ENCODE results near the gene ACE. TPM values are rescaled to one million over a fixed set of nuclear protein-coding genes. Genes with fewer than 3 reads are reported as not detected.

The ACE gene
- 1.6 TPM for polyA plus RNA-seq (2013, experiment 1 of 2; ENCODE audit: insufficient read length)
- 2.1 TPM for polyA plus RNA-seq (2013, experiment 2 of 2; ENCODE audit: insufficient read length)

DNA sequence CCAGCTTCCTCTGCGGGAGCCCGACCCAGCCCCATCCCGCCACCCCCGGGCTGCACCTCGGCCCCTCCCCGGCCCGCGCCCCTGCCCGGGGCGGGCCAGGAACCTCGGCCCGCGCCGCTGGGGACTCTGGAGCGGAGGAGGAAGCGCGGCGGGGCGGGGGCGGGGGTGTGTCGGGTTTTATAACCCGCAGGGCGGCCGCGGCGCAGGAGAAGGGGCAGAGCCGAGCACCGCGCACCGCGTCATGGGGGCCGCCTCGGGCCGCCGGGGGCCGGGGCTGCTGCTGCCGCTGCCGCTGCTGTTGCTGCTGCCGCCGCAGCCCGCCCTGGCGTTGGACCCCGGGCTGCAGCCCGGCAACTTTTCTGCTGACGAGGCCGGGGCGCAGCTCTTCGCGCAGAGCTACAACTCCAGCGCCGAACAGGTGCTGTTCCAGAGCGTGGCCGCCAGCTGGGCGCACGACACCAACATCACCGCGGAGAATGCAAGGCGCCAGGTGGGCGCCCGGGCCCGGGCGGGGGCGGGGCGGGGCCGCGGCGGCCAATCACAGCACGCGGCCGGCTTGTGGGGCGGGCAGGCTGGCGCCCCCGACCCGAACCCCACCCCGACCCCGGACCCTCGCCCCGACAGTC, at the start of gene ACE:
TSS of gene ACE (plus strand) at position 208 of the 626 bp plus-strand sequence. CDS start at position 242, 34 bp downstream.
- DNase-seq: peak; percentile 7

DNA sequence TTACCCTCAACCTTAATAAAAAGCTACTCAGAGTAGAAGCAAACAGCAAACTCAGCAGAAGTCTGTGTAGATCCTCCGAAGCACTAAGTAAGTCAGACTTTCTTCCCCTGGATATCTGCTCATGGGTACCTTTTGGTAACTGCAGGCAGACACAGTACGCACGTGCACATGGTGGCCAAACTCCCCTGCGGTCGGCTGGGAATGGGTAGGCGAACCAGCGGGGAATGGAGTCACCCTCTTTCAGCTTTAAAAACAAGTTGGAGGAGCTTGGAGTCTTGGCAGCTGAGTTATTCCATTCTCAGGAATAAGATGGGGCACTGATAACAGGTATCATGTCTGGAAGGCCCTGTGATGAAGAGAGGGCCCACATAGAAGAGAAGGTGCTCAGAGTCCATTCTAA, 47.1 kb upstream of the ACE start:
- no peak for DNase-seq

DNA sequence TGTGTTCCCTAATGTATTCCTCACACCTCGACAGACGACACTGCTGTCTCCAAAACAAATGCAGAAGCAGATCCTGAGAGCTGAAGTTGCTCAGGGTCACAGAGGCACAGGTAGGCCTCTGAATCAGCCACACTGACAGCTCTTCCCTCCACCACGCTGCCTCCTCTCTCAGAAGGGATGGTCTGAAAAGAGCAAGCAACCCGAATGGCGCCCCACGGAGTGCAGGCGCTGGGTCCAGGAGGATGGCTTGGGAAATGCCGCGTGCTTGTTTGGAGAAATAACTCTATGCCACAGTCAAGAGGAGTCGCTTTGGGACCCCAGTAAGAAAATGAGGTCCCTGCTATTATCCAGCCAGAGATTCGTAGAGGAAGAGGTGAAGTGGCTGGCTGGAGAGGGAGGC, 46.6 kb upstream of the ACE start:
- no peak for DNase-seq

DNA sequence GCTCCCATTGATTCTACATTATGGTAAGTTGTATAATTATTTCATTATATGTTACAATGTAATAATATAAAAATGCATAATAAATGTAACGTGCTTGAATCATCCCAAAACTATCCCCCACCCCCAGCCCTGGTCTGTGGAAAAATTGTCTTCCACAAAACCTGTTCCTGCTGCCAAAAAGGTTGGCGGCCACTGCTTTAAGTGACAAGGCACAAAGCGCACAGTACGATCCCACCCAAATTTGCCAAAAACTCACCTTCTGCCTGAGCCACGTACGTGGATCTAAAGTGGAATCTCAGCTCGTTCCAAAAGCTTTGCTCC, 45.3 kb upstream of the ACE start:
- DNase-seq: no peak

DNA sequence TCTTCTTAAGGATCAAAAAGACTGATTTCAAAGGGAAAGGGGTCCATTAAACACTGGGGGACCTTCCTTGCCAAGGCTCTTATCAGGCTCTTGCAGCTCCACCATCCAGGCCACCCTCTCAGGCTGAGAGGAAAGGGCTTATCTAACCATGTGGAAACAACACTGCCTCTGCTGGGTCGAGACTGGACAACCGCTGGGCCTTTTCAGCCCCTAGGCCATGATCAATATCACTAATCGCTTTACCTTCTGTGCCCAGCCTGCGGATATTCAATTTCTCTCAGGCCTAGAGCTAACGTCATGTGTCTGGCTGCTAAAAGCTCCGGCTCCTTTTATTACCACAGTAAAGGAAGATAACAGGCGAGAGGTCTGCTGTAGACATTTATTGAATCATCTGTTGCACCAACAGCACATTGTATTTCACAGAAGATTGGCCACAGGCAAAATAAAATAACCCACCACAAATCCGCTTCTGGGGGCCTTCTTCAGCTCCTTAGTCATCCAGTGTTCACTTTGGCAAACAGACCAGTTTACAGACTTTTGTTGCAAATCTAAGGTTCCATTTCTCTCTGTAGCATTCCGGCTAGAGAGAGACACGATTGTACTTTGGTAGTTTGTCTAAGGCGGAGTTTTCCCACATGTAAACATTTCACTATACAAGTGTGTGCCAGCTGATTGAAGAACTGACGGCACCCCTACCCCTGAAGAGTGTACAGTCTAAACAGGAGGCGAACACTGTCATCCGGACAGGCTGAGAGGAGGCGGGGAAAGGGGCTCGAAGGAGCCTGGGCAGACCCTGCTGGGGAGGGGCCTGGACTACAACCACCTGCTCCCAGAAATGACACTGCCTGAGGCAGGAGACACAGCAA, 44.7 kb upstream of the ACE start:
- peak; percentile 66 for DNase-seq

DNA sequence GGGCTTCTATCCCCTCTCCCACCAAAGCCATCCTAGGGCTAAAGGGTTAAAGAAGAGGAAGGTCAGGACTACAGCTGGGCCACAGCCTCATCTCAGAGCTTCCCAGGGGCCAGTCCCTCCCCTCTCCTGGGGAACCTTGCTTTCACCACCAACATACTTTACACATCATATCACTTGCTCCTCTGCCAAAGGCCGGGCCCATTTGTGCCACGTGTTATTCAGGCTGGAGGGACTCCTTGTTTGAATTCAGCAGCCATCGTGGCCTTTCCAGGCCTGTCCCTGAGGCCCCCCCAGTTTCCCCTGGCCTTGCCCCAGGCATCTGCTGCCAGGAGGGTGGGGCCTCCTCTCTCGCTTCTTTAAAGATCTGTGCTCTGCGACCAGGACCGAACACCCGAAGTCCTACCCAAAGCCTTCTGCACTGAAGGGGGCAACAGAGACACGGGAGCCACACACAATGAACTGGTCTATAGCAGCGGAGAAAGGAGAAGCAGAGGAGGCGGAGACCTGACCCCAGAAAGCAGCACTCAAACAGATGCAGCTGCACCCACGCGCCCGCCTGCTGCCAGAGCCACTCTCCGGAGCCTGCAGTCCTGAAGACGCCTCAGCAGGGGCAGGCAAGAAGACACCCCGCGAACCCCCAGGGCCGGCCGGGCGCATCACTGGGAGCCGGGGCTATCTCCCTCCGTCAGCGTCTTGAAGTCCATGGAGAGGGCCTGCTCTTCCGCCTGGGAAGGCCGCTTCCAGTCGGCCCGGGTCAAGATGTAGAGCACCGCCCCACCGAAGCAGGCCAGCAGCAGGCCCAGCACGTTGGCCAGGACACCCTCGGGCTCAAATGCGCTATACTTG, 42.9 kb upstream of the ACE start:
- peak; percentile 98 for DNase-seq

DNA sequence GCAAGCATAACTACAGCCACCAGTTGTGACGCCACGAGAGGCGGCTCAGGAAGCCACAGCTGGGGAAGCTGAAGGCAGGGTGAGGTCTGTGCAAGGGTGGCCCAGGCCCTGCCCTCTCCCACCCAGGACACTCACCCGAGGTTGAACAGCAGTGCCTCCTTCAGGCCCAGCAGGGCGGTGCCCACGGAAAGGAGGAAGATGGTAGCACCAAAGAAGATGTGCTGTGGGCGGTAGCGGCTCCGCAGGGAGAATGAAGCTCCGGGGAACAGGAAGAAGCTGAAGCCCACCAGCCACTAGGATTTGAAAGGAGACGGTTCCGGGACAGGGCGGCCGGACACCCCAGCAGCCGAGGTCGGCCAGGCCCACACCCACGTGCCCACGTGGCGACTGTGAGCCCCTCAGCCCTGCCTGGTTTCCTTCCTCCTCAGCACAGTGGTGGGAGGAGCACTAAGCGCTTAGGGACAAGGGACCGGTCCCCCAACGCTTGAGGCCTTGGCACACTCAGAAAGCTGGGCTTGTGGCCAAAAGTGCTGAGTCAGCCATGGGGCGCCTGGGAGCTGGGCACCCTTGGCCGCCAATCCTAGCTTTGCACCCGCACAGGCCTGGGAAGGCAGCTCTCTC, 41.8 kb upstream of the ACE start:
- DNase-seq: peak; percentile 55

DNA sequence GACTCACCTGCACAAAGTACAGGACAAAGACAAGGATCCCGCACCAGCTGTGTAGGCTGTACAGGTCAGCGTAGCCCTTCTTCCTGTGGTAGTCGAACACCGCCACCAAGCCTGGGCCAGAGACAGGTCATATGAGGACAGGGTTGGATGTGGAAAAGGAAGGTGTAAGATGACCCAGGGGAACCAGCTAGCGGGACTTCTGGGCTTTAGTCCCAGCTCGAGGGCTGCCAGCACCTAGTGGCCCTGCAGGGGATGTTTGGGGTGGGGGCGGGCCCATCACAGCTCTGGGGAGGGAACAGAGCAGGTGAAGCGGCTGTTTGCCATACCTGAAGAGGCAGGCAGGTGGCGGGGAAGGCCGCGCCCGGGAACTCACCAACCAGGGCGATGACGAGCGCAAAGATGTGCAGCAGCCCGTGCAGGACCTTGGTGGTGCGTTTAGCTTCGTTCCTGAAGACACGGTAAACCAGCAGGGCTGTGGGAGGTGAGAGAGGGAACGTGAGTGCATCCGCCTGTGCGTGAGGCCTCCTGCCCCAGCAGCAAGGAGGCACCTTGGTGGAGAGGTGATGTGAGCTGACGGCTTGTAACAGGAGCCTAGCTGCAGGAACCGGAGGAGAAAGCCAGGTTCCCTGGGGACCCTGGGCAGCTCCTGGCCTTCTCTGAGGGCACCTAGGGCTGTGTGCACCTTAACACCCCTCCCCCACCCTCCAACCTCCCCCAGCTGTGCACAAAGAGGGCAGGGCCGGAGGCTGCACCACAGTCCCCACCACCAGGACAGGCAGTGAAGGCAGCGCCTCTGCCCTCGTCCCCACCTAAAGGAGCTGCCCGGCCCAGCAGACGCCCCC, 41.0 kb upstream of the ACE start:
- DNase-seq: no peak

DNA sequence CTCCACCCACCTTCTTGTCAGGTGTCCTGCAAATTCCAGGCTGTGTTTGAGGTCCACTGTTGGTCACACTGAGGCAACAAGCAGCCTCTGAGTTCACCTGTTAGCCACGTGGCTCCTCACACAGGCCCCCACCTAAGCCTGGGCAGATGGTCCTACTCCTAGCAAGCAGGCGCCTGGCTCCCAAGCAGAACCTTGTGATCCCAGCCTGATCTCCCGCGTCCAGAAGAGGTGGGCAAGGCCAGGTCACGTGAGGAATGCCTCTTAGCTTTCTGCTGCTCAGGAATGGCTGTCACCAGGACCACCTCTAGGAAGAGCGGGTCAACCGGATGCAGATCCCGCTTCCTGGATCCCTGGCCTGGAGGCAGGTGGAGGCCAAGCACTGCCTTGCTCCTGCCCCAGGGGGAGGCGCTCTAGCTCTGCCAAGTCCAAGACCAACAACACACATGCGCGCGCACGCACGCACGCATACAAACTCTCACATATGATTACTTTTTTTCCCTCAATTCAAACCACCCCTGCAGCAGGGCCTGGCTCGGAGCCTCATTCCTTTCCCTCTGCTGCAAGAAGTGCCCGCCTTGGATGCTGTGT, 40.2 kb upstream of the ACE start:
- DNase-seq: peak; percentile 39

DNA sequence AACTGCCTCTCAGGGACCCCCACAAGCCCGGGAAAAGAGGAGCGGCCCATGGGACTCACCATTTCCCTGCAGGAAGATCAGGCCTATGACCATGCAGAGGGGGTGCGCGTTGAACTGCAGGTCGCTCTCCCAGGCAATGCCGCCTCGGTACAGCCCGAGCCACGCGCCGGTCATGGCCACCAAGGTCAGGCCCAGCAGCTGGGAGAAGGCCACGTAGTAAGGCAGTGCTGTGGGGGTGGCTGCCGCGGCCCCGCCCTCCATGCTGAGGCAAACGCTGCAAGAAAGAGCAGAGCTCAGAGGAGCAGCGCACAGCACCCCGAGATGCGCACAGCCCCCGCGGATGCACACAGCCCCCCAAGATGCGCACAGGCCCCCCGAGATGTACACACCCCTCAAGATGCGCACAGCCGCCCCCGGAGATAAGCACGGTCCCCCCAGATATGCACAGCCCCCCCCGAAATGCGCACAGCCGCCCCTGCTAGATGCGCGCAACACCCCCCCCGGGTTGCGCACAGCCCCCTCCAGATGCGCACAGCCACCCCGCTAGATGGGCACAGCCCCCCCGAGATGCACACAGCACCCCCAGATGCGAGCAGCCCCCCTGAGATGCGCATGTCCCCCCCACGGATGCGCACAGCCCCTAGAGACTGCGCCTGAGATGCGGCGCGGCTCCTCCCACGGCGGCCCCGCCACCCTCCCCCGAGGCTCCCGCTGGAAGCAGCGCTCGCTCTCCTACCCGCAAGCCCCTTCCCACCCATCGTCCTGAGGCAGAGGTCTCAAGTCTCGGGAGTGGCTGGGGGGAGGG, 39.4 kb upstream of the ACE start:
- DNase-seq: no peak

DNA sequence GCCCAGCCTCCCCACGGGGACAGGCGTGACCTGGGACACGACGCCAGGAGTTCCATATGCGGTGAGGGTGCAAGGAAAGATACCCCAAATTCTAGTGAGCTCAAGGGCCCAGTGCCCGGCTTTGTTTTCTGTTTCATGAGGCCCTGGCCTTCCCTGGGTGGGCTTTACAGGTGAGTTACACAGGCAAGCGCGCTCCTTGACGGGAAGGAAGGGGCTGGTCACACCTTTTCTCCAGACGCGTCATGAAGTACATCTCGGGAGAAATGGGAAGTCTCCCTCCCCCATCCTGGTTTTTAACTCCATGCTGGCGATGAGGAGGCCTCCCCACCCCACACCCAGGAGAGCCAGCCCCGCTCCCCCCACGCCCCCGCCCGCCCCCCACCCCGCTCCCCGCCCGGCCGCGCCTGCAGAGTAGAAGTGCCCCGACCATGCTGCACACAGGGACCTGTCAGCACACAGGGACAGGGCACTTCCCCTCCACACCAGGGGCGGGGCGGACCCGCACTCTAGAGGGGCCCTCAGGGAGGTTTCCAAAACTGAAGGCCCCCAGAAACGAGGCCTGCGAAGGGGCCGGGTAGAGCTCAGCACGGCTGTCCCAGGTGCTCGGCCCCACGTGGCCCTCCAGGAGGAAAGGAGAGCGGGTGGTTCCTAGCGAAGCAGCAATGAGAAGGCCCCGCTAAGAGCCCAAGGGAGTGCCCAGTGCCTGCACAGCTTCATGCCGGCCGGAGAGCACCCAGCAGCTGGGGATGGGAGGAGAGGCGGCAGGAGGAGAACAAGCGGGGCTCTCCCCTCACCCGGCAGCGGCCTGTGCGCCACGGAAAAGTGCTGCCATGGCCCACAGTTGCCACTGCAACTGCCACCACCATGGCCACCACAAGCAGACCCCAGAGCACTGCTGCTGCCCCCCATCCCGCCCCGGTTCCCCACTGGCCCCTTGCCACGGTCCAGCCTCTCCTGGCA, 38.5 kb upstream of the ACE start:
- DNase-seq: no peak

DNA sequence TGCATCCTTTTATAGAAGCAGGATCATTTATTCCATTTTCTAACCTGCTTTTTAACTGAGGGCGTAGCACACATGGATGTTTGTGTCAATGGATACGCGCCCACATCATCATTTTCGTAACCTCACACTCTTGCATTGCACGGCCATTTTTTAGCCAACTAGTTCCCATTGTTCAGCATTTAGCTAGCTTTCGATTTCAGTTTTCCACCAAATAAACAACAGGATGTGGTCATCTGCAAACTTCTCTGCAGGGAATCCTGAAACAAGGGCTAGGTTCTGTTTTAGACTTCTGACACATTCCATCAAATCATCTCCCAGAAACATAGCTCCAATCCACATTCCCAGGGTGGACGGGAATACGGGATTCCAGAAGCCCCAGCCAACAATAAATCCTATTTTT, 37.2 kb upstream of the ACE start:
- peak; percentile 73 for DNase-seq

DNA sequence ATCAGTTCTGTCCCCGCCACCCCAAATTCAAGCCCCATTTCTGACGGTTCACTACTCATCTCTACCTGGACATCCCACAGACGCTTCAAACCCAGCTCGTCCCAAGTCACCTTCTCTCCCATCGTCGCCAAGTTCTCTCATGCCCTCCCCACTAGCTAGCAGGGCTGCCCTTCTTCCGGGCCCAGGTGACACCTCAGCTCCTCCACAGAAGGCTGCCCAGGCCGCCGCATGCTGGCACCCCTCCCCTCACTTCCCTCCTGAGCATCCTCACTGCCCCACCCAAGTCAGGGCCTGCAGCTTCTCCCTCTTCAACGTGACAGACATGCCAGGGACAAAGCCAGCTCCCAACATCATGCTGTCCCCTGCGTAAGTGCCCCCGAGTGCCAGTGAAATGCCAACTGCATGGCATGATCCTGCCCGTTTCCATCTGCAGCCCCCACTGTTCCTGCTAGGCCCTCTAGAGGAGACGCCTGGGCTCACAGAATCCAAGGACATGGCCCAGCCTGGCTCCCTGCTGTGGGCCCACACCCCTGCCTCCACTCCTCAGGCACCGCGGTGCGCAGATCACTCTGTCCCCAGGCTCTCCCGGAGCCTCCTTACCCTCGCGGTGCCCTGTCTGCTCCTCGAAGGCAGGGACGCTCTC, 36.6 kb upstream of the ACE start:
- no peak for DNase-seq

DNA sequence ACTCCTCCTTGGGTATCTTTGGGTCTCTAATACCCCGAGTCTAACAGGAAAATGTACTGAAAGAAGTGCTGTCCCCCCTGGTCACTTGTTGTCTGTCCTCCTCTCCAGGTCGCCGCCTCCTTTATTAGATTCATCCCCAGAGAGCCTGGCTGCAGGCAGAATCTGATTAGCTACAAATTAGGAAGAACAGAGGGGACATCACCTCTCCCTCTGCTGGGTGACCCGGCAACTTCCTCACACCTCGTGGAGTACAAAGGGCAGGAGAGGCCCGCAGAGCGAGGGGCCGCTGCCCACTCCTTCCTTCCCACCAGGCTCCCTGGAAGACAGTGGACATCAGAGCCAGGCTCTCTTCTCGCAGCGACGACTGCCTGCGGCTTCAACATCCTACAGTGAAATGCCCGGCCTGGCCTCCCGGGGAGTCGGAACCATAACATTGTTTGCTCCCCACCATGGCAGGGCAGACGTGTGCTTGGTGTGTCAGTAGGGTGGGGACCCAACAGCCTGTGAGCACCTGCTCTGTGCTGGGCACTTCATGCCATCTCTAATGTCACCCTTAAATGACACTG, 36.0 kb upstream of the ACE start:
- DNase-seq: no peak

DNA sequence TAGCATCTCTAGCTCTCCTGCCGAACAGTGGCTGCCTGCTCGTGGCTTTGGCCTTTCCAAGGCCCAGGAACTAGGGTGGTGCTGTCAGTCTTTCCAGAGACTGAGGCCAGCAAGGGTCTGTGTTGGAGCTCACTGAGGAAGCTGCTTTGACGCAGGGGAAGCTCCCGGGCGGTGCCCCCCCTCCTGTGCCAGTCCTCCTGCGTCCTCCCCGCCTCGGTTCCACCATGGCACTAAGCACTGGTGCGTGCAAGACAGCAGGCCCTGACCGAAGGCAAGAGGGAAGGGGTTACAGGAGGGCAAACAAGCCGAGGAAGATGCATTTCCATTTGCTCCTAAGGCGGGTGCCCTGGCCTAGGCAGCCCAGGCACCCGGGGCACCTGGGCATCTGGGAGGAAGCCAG, 35.2 kb upstream of the ACE start:
- no peak for DNase-seq

DNA sequence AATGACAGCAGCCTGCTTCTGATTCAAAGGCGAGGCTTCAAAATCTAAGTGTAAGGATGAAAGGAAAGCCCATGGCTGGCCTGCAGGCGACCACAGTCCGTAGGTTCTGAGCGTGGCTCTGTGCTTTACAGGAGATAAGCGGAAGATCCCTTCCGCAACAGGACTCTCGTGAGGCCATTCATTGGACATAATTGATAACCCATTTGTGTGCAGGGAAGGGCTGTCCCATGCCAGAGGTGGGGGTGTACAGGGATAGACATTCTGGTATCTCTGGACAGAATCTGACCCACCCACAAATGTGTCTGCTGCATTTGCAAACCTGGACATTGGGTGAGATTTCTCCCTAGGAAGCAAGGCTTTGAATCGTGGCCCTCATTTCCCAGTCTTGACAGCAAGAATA, 34.8 kb upstream of the ACE start:
- DNase-seq: no peak

DNA sequence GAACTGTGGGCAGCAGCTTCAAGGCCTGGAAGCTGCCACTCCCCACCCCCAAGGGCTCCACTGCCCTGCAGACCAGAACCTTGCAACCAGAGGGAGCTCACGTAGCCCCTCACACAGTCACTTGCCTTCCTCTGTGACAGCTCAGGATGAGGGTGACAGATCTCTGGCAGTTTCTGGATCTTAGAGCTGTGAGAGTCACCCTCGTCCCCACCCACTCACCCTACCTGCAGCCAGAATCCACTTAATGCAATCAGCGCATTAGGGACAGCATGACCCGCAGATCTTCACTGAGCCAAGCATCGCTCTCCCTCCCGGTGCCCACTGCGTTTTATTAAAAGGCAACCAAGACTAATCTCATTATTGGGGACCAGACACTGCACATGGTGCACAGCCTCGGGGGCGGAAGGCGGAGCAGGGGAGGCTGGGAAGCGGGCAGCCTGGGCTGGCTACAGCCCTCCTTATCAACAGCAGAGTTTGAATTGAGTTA, 34.3 kb upstream of the ACE start:
- DNase-seq: no peak

DNA sequence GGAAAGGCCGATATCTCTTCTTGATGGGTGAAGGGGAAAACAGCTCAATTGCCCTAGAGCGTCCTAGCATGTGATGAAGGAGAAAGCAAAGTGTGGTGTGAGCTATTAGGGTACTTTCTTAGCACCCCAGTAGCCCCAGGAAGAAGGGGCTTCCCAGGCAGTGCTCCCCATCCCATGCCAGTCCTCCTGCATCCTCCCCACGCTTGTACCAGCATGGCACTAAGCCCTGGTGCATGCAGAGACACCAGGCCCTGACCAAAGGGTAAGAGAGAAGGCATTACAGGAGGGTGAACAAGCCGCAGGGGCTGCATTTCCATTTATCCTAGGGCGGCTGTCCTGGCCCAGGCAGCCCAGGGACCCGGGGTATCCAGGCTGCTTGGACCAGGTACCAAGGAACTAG, 33.8 kb upstream of the ACE start:
- DNase-seq: no peak
